PC-3 (cell line): ENCODE measurements around the gene ZNF785. TPM values are rescaled to one million over a fixed set of nuclear protein-coding genes. Genes with fewer than 3 reads are reported as not detected.
A peak's percentile ranks its signal among the peaks of the same experiment; 100 is the strongest.
"Not testable (repeated sequence)": the region's sequence is repeated elsewhere in the genome, so short reads cannot be mapped to it uniquely, and the experiment has no call there.

Experiments used
- ATAC-seq: fragments of 200-7000 bp; cut with Tn5 transposase; 2 replicates; pipeline ENCODE4 v1.9.1; 2020; ENCODE audit warnings: mild to moderate bottlenecking, moderate library complexity
- Bru-seq: library from RNA; stranded (reverse); fragments of 400-500 nt; gene quantifications from one replicate; lab custom pipeline; 2021; lab: Mats Ljungman, UMichigan
- BruChase-seq, 2 experiments: library from RNA; stranded (reverse); fragments of 400-500 nt; gene quantifications; one replicate each; lab custom pipeline; 2021; lab: Mats Ljungman, UMichigan
- BruUV-seq: library from RNA; stranded (reverse); fragments of 400-500 nt; replicated peaks from 2 replicates; lab custom pipeline; 2021; lab: Mats Ljungman, UMichigan
- CTCF ChIA-PET: fragments of 300-600 bp; sonication (Branson Sonifier 250); formaldehyde crosslinking; loops from one replicate; lab custom pipeline; 2022; ENCODE audit warnings: antibody characterized with exemption; lab: Charles Lee
- POLR2A ChIA-PET: fragments of 300-600 bp; sonication (Branson Sonifier 250); formaldehyde crosslinking; loops from one replicate; lab custom pipeline; 2022; ENCODE audit warnings: antibody characterized with exemption; ENCODE audit not compliant: unreplicated experiment; lab: Charles Lee
- DNase-seq: peaks from one replicate; pipeline ENCODE4 v3.0.0-alpha.2; 2015
- H2AFZ ChIP-seq: fragments of 300-600 bp; sonication (generic); 2 replicates; pipeline ENCODE4 v1.6.0; 2016; ENCODE audit warnings: antibody characterized with exemption, low read length
- H3F3A ChIP-seq: fragments of 300-600 bp; sonication (generic); one replicate; pipeline ENCODE4 v1.6.0; 2017; ENCODE audit warnings: antibody characterized with exemption, low read length, control low read depth, mild to moderate bottlenecking; ENCODE audit not compliant: unreplicated experiment
- H3K27ac ChIP-seq: fragments of 300-600 bp; sonication (generic); 2 replicates; pipeline ENCODE4 v1.5.1; 2016; ENCODE audit warnings: mild to moderate bottlenecking, low read length
- H3K27me3 ChIP-seq: fragments of 300-600 bp; sonication (generic); 2 replicates; pipeline ENCODE4 v1.6.1; 2016; ENCODE audit warnings: low read length, mixed read lengths
- H3K36me3 ChIP-seq: fragments of 300-600 bp; sonication (generic); 2 replicates; pipeline ENCODE4 v1.6.1; 2016; ENCODE audit warnings: low read depth, mixed run types, low read length, mixed read lengths
- H3K4me1 ChIP-seq: fragments of 300-600 bp; sonication (generic); 2 replicates; pipeline ENCODE4 v1.5.1; 2016; ENCODE audit warnings: low read length; ENCODE audit not compliant: insufficient read depth
- H3K4me2 ChIP-seq: fragments of 300-600 bp; sonication (generic); 2 replicates; pipeline ENCODE4 v1.6.0; 2016; ENCODE audit warnings: low read length
- H3K4me3 ChIP-seq: fragments of 300-600 bp; sonication (generic); 2 replicates; pipeline ENCODE4 v1.5.1; 2016; ENCODE audit warnings: mild to moderate bottlenecking, low read length, mixed read lengths
- H3K79me2 ChIP-seq: fragments of 300-600 bp; sonication (generic); 2 replicates; pipeline ENCODE4 v1.6.1; 2017; ENCODE audit warnings: low read length, mixed read lengths
- H3K9ac ChIP-seq: fragments of 300-600 bp; sonication (generic); 2 replicates; pipeline ENCODE4 v1.6.0; 2016; ENCODE audit warnings: mild to moderate bottlenecking, low read length
- H3K9me2 ChIP-seq: fragments of 300-600 bp; sonication (generic); replicated peaks from 2 replicates; pipeline ENCODE4 v1.6.1; 2016; ENCODE audit warnings: mixed run types, low read length, mixed read lengths
- H3K9me3 ChIP-seq: fragments of 300-600 bp; sonication (generic); 2 replicates; pipeline ENCODE4 v1.6.1; 2016; ENCODE audit warnings: low read length, mixed read lengths
- H4K20me1 ChIP-seq: fragments of 300-600 bp; sonication (generic); 2 replicates; pipeline ENCODE4 v1.6.1; 2016; ENCODE audit warnings: low read length, mixed read lengths
- CTCF ChIP-seq: fragments of 300-600 bp; sonication (generic); conservative IDR thresholded peaks from 2 replicates; pipeline ENCODE4 v1.5.1; 2017; ENCODE audit warnings: antibody characterized with exemption, low read depth, mild to moderate bottlenecking, low read length
- EZH2 ChIP-seq: fragments of 300-600 bp; sonication (generic); IDR thresholded peaks from one replicate; pipeline ENCODE4 v1.6.1; 2017; ENCODE audit warnings: antibody characterized with exemption, mild to moderate bottlenecking, low read length; ENCODE audit not compliant: unreplicated experiment
- EZH2phosphoT487 ChIP-seq: fragments of 300-600 bp; sonication (generic); IDR thresholded peaks from 2 replicates; pipeline ENCODE4 v1.6.1; 2018; ENCODE audit warnings: mild to moderate bottlenecking, antibody characterized with exemption, low read length, borderline replicate concordance
- intact Hi-C: fragments of 100-400 bp; cut with micrococcal nuclease; formaldehyde crosslinking; loops from 2 replicates; pipeline ENCODE4 v1.9.0; 2023
- long read RNA-seq: library from polyadenylated mRNA; unstranded; transcript quantifications from one replicate; pipeline ENCODE4 v2.0.0, GENCODE V29; 2021; ENCODE audit not compliant: unreplicated experiment
- total RNA-seq: library from RNA; depleted of rRNA; stranded (reverse); fragments of >200 nt; gene quantifications from 2 replicates; pipeline ENCODE4 v1.2.3, GENCODE V29; 2014; rRNA removed

ZNF785 gene
- total RNA-seq (4.9 and 5.0 TPM in 2 replicates), Bru-seq, nascent RNA (percentile 68 among the genes with signal in this experiment), BruChase-seq, experiment 1, labeled RNA remaining after a 6-hour chase (percentile 81 among the genes with signal in this experiment), BruChase-seq, experiment 2, labeled RNA remaining after a 2-hour chase (percentile 77 among the genes with signal in this experiment)
- long read RNA-seq, partial matches to known transcripts = 3 of 6 reads
- long read RNA-seq, other reads (novel, unspliced or antisense) = 3 of 6 reads

GRCh38 chr16:30585400-30586191, at the start of gene ZNF785:
Gene ZNF785 (minus strand): TSS chr16:30585697. CDS start chr16:30585611, 86 bp downstream.
- H3K9ac ChIP-seq = peak within 1 kb of the TSS; percentile 95
- H3K27me3 ChIP-seq = no peaks in the 10 kb centered on the region
- H3K27ac ChIP-seq = peak within 1 kb of the TSS; percentile 77
- POLR2A ChIA-PET = interaction anchor here (0.8 kb wide), 1 partner anchor 27 kb away, joined by 5 read pairs; the partner anchor contains the start of gene ZNF764
- peaks cover 4% of the 10 kb centered on the region; the same call in 1 of the 2 replicates for H3K36me3 ChIP-seq
- peaks cover 48% of the 10 kb centered on the region for H3K79me2 ChIP-seq
- no peaks in the 10 kb centered on the region for H3K9me2 ChIP-seq
- H3K4me2 ChIP-seq = peak within 1 kb of the TSS; percentile 99
- no peaks in the 10 kb centered on the region for H3F3A ChIP-seq
- intact Hi-C loops = loop anchor here (1.0 kb wide), 1 partner anchor 27 kb away; the partner anchor contains the start of gene ZNF764
- peaks cover 13% of the 10 kb centered on the region; the same call in 1 of the 2 replicates for H3K4me1 ChIP-seq
- TF ChIP-seq EZH2phosphoT487 = no peak
- TF ChIP-seq EZH2 = no peak
- no peak for TF ChIP-seq CTCF
- peak within 1 kb of the TSS; percentile 83 for H3K4me3 ChIP-seq
- H2AFZ ChIP-seq = peak within 1 kb of the TSS; percentile 95
- H3K9me3 ChIP-seq = no peaks in the 10 kb centered on the region
- no peaks in the 10 kb centered on the region for H4K20me1 ChIP-seq
- peak; percentile 97 for DNase-seq
- CTCF ChIA-PET = interaction anchor here (0.6 kb wide), 1 partner anchor 156 kb away, joined by 3 read pairs; the partner anchor contains the start of gene DCTPP1
- peak; percentile 96 for ATAC-seq
- BruUV-seq = TSS peak; percentile 81

- POLR2A ChIA-PET = interaction anchor here (0.5 to 0.9 kb wide), 3 partner anchors 89 to 568 kb away, joined by 3 to 16 read pairs (median 3); partner anchors contain the start of genes ALDOA and DCTPP1
- H3K9me2 ChIP-seq = no peaks in the 10 kb centered on the region
- H3K27me3 ChIP-seq = no peaks in the 10 kb centered on the region
- H3K27ac ChIP-seq = peak overlapping the region; percentile 54
- no peak for TF ChIP-seq CTCF
- TF ChIP-seq EZH2 = no peak
- no peak for TF ChIP-seq EZH2phosphoT487
- no peaks in the 10 kb centered on the region for H3K9me3 ChIP-seq
- peaks cover 2% of the 10 kb centered on the region; the same call in 1 of the 2 replicates for H3K4me1 ChIP-seq
- peaks cover 13% of the 10 kb centered on the region for H3K79me2 ChIP-seq
- CTCF ChIA-PET = no interaction called here
- H4K20me1 ChIP-seq = no peaks in the 10 kb centered on the region
- BruUV-seq = TSS peak; percentile 84
- ATAC-seq = no peak
- H3K36me3 ChIP-seq = no peaks in the 10 kb centered on the region
- intact Hi-C loops = loop anchor here (10.0 kb wide), 2 partner anchors 59 to 109 kb away; partner anchors contain the start of genes ZNF688 and ZNF768
- no peak for DNase-seq
- peak overlapping the region; percentile 81 for H3K4me2 ChIP-seq
- peak overlapping the region; percentile 80 for H3K4me3 ChIP-seq
- H2AFZ ChIP-seq = no peak overlapping the region
- no peaks in the 10 kb centered on the region for H3F3A ChIP-seq
- H3K9ac ChIP-seq = peak overlapping the region; percentile 61
Observed at GRCh38 chr16:30633526-30633925, 48.0 kb upstream of the ZNF785 start.

- H3K36me3 ChIP-seq, H4K20me1 ChIP-seq, H3K9ac ChIP-seq, H3K27me3 ChIP-seq, H2AFZ ChIP-seq, H3F3A ChIP-seq, H3K4me1 ChIP-seq, H3K27ac ChIP-seq, H3K9me2 ChIP-seq, DNase-seq, H3K9me3 ChIP-seq, BruUV-seq, CTCF ChIA-PET, H3K4me2 ChIP-seq, ATAC-seq, H3K4me3 ChIP-seq: not testable (repeated sequence)
- intact Hi-C loops = loop anchor here (10.0 kb wide), 2 partner anchors 58 to 108 kb away; partner anchors contain the start of genes ZNF688 and ZNF768
- peaks cover 13% of the 10 kb centered on the region for H3K79me2 ChIP-seq
- POLR2A ChIA-PET = interaction anchor here (0.6 kb wide), 1 partner anchor 567 kb away, joined by 3 read pairs; no protein-coding TSS in a partner anchor
Observed at GRCh38 chr16:30632454-30632853, 47.0 kb upstream of the ZNF785 start.
